NCI-H2081 (cell line): ENCODE data around the gene SF3B3.
"Not testable (repeated sequence)": the region's sequence is repeated elsewhere in the genome, so short reads cannot be mapped to it uniquely, and the experiment has no call there.

Experiments used
- DNase-seq, 2 experiments: peaks; one replicate each; lab custom pipeline; 2025; lab: John Stamatoyannopoulos, UW

The SF3B3 gene

GRCh38 chr16:70568601-70569237 lies 45.1 kb downstream of the SF3B3 start:
- no peak for DNase-seq

GRCh38 chr16:70569752-70570151 lies 46.1 kb downstream of the SF3B3 start:
- no peak for DNase-seq

- no peak for DNase-seq
These were observed 47.5 kb downstream of the SF3B3 start for GRCh38 chr16:70570967-70571570.

- no peak for DNase-seq
These were observed 48.0 kb downstream of the SF3B3 start for GRCh38 chr16:70571623-70572022.

GRCh38 chr16:70572050-70572925 lies 48.7 kb downstream of the SF3B3 start:
- no peak for DNase-seq

GRCh38 chr16:70572926-70573270 lies 49.3 kb downstream of the SF3B3 start:
- DNase-seq: no peak

- DNase-seq: no peak
These were observed 50.0 kb downstream of the SF3B3 start for GRCh38 chr16:70573451-70574121.

GRCh38 chr16:70574595-70575271 lies 51.1 kb downstream of the SF3B3 start:
- DNase-seq: no peak

- DNase-seq: no peak
These were observed 51.8 kb downstream of the SF3B3 start for GRCh38 chr16:70575376-70575775.

- peak in 1 of 2 experiments; percentile 16 for DNase-seq
These were observed 53.0 kb downstream of the SF3B3 start for GRCh38 chr16:70576431-70577255.

- DNase-seq: no peak
These were observed 53.7 kb downstream of the SF3B3 start for GRCh38 chr16:70577256-70577698.

- DNase-seq: no peak
These were observed 54.4 kb downstream of the SF3B3 start for GRCh38 chr16:70578035-70578434.

- no peak for DNase-seq
These were observed 55.6 kb downstream of the SF3B3 start for GRCh38 chr16:70579248-70579647.

- no peak for DNase-seq
These were observed 56.3 kb downstream of the SF3B3 start for GRCh38 chr16:70579648-70580630.

GRCh38 chr16:70582280-70582978 lies 58.8 kb downstream of the SF3B3 start:
- DNase-seq: no peak

- DNase-seq: no peak
These were observed 63.1 kb downstream of the SF3B3 start for GRCh38 chr16:70586731-70587130.

GRCh38 chr16:70588565-70588964 lies 64.9 kb downstream of the SF3B3 start:
- no peak for DNase-seq

- not testable (repeated sequence) for DNase-seq
These were observed 65.8 kb downstream of the SF3B3 start for GRCh38 chr16:70589416-70589815.

- no peak for DNase-seq
These were observed 66.4 kb downstream of the SF3B3 start for GRCh38 chr16:70589998-70590471.
